ENCODE measurements around the gene RPGR.

The RPGR gene

GRCh38 chrX:38232079-38232686 lies 95.1 kb downstream of the RPGR start:
- peak; percentile 60 for DNase-seq (ENCODE audit: low read depth)
- H3K4me3 ChIP-seq (replicated peaks; ENCODE audit: low read depth, low read length) = no peak overlapping the region
- no peak for TF ChIP-seq CTCF (IDR thresholded peaks at IDR 0.05; ENCODE audit: low read length, missing control alignments)

GRCh38 chrX:38225093-38225492 lies 102.2 kb downstream of the RPGR start:
- DNase-seq (ENCODE audit: low read depth) = no peak
- TF ChIP-seq CTCF (IDR thresholded peaks at IDR 0.05; ENCODE audit: low read length, missing control alignments) = no peak
- no peak overlapping the region for H3K4me3 ChIP-seq (replicated peaks; ENCODE audit: low read depth, low read length)

- DNase-seq (ENCODE audit: low read depth) = no peak
- H3K4me3 ChIP-seq (replicated peaks; ENCODE audit: low read depth, low read length) = no peak overlapping the region
- TF ChIP-seq CTCF (IDR thresholded peaks at IDR 0.05; ENCODE audit: low read length, missing control alignments) = no peak
These were observed 103.1 kb downstream of the RPGR start for GRCh38 chrX:38224160-38224559.

- no peak for TF ChIP-seq CTCF (IDR thresholded peaks at IDR 0.05; ENCODE audit: low read length, missing control alignments)
- H3K4me3 ChIP-seq (replicated peaks; ENCODE audit: low read depth, low read length) = peak overlapping the region; percentile 85
These were observed 105.8 kb downstream of the RPGR start for GRCh38 chrX:38221391-38221929.

GRCh38 chrX:38220415-38221390 lies 106.6 kb downstream of the RPGR start, which contains the start of gene SRPX:
Gene SRPX (minus strand): TSS chrX:38220871. CDS start chrX:38220792, 79 bp downstream.
- peak within 1 kb of the TSS; percentile 85 for H3K4me3 ChIP-seq (replicated peaks; ENCODE audit: low read depth, low read length)
- TF ChIP-seq CTCF (IDR thresholded peaks at IDR 0.05; ENCODE audit: low read length, missing control alignments) = no peak
- peak; percentile 77 for DNase-seq (ENCODE audit: low read depth)

More at GRCh38 chrX:38221391-38221929, 105.8 kb downstream of the RPGR start:
- DNase-seq (ENCODE audit: low read depth) = no peak

GRCh38 chrX:38220024-38220414 lies 107.3 kb downstream of the RPGR start:
- H3K4me3 ChIP-seq (replicated peaks; ENCODE audit: low read depth, low read length) = peak overlapping the region; percentile 85
- DNase-seq (ENCODE audit: low read depth) = peak; percentile 72
- peak; percentile 24 for TF ChIP-seq CTCF (IDR thresholded peaks at IDR 0.05; ENCODE audit: low read length, missing control alignments)

All from fibroblast of pulmonary artery (primary cell).